Hematopoietic multipotent progenitor cell treated with erythropoietin and hydrocortisone succinate and interleukin-3 and kit ligand, for 17 days (in vitro differentiated cells): Measurements from ENCODE around the gene MTCP1.

Source experiments
- DNase-seq: peaks from one replicate; pipeline ENCODE4 v3.0.0-alpha.2; 2015; ENCODE audit warnings: low spot score

Gene MTCP1, protein sequence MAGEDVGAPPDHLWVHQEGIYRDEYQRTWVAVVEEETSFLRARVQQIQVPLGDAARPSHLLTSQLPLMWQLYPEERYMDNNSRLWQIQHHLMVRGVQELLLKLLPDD

DNA sequence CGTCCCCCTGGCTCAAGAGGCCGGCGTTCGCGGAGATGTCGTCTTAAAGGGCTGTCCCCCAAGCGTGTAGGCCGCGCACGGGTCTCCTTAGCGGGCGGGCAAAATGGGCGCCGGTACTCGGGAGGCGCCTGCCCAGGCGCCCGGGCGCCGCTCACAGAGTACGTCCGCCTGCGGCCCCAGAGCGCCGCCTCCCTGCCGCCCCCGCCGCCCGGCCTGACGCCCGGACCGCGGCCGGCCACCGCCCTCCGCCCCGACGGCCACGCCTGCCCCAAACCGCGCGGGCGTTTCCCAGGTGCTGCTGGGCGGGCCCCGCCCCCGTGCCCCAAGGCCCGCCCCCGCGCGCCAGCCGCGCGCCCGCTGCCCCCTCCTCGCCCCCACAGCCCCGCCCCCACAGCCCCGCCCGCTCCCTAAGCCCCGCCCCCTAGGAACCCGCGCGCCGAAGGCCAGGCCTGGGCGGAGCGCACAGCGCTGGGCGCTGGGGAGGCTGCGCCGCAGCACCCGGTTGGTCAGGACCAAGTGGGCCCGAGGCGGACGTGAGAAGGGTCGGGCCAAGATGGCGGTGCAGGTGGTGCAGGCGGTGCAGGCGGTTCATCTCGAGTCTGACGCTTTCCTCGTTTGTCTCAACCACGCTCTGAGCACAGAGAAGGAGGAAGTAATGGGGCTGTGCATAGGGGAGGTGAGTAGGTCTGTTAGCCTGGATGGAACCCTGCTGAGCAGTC is at the start of gene MTCP1, which contains the start of the genes BRCC3 and CMC4:
MTCP1 (minus strand) TSS at position 162 of the 719 bp plus-strand sequence. CDS start 5,126 bp downstream, outside the sequence.
BRCC3 (plus strand) TSS at position 534 of the 719 bp plus-strand sequence; CDS start at position 554, 20 bp downstream.
CMC4 (minus strand) TSS at position 162 of the 719 bp plus-strand sequence. CDS start 7,113 bp downstream, outside the sequence.
- peak; percentile 85 for DNase-seq

DNA sequence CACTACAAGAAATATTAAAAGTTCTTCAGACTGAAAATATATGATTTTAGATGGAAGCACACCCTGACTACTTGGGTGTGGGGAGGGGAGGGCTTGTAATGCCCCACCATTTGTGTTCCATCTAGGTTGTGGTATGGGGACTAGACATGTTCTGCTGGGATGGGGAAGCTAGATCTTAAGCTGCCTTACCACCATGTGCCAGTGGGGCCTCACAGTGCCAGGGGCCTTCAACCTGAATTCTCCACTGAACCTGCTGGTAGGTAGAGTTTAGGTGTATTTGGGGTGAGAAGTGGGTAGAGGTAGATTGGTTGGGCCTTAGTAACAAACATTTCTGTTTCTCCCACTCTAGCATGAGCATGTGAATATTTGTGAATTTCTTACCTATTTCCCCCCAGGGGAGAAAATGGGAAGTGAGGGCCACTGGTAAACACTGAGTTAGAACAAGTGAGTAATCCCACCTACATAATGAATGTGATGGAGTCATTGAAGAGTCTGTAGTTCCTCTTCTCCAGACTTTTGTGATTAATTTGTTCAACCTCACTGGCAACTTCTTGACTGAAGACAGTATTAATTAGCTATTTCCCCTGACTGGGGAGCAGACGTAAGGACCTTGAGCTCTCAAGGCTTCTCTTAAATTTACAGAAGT is 44.4 kb upstream of the MTCP1 start:
- DNase-seq: no peak

DNA sequence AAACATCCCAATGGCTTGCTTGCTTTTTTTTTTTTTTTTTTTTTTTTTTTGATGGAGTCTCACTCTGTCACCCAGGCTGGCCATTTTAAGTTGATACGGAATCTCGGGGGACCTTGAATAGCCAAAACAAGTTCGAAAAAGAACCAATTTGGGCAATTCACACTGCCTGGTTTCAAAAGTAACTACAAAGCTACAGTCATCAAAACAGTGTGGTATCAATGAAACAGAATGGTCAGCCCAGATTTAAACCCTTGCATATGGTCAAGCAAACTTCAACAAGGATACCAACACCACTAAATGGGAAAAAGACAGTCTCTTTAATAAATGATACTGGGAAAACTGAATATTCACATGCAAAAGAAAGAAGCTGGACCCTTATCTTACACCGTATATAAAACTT is 42.2 kb upstream of the MTCP1 start:
- DNase-seq: no peak

DNA sequence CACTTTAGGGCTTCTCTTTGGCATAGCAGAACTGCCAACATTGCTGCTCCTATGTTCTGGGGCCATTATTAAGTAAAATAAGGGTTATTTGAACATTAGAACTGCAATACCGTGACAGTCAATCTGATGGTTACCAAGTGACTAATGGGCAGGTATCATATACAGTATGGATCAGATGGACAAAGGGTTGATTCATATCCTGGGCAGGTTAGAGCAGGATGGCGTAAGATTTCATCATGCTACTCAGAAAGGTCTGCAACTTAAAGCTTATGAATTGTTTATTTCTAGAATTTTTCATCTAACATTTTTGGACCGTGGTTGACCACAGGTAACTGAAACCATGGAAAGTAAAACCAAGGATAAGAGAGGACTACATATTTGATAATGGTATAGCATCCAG is 41.2 kb upstream of the MTCP1 start:
- DNase-seq: no peak

DNA sequence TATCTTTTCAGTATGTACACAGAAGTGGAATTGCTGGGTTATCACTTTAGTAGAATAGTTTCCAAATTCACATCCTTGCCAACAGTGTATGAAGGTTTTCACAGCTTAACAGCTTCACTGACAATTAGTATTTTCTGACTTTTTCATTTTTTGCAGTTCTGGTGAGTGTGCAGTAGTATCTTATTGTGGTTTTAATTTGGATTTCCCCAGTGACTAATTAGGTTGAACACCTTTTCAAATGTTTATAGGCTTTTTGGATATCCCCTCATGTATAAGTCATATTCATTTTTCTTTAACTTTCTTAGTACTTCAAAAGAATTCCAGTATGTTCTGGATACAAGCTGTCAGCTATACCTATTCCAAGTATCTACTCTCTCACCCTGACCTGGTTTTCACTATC is 37.5 kb upstream of the MTCP1 start:
- no peak for DNase-seq

DNA sequence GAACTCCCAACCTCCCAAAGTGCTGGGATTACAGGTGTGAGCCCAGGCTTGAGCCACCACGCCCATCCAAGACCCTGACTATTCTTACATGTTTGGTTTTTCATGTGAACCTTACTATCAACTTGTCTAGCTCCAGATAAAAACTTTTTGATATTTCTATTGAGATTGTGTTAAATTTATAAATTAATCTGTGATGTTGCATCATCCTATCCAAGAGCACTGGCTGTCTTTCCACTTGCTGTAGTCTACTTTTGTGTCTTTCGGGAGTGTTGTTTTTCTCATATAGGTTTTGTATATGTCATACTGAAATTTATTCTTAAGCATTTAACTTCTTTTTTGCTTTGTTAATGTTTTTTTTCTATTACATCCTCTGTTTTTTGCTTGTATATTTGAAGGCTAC is 35.0 kb upstream of the MTCP1 start:
- DNase-seq: no peak

DNA sequence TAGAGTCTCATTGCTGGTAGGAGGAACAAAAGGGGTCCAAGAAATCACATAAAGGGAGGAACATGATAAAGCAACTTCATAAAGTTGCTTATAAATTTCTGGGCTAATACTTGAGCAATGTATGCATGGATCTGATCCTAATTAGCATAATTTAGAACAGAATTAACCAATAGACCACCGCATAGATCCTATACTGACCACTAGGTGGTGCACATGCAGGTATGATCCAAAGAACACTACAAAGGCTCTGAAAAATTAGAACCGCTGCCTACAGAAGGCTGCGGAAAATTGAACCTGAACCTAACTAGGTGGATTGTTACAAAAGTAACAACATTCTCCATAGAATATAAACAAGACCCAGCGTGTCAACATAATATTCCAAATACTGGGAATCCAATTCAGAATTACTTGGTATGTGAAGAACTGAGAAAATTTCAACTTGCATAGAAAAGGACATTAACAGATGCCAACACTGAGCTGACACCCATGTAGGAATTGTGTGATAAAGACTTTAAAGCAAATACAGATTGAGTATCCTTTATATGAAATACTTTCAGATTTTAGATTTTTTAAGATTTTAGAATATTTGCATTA is 23.6 kb upstream of the MTCP1 start:
- DNase-seq: peak; percentile 46

DNA sequence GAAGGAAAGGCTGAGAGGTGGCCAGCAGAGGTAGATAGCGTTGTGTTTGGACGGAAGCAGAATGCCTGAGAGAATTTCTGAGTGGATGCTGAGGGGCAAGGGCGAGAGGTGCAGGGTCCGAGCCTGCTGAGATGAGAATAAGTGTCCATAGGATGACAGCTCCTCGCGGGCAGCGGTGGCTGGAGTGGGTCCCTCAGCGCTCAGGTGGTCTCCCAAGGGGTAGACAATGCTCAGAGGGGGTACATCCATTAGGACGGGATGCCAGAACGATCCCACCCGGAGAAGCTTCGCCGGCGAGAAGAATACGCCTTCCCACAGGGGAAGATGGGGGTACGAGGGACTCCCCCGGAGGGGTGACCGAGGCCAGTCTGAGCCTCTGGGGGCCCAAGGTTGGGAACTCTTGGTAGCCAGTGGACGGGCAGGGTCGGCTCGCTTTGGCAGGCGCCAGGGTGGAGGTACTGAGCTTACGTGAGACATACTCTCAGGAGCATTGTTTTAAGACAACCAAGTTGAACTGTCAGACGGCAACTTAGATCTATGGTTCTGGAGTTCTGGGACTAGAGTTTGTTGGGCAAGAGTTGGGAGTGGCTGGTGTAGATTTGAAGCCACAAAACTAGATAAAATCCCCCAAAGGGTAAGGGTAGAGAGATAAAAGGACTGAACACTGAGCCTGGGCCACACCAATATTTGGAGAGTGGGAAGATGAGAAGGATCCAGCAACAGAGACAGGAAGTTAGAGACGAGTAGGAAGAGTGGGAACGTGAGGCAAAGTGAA is 16.2 kb upstream of the MTCP1 start:
- DNase-seq: no peak

DNA sequence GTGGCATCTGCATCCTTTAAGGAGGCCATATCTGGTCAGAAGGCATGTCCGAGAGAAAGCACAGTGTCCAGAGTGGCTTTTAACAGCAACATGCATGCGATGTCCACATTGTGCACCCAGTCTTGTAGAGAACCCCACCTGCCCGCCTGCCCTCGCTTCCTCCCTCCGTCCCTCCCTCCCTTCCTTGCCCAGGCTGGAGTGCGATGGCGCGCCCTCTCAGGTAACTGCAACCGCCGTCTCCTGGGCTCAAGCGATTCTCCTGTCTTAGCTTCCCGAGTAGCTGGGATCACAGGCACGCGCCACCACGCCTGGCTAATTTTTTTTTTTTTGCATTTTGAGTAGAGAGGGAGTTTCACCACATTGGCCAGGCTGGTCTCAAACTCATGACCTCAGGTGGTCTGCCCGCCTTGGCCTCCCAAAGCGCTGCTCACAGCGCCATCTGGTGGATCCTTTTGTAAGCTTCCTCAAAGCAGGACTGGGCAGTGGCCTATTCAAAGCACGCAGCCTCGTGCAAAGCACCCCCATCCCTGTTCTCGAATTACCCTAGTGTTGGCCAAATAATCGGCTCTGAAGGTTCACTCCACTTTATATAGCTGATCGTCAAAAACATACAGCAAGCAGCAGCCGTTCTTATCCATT is 15.4 kb upstream of the MTCP1 start:
- peak; percentile 66 for DNase-seq

DNA sequence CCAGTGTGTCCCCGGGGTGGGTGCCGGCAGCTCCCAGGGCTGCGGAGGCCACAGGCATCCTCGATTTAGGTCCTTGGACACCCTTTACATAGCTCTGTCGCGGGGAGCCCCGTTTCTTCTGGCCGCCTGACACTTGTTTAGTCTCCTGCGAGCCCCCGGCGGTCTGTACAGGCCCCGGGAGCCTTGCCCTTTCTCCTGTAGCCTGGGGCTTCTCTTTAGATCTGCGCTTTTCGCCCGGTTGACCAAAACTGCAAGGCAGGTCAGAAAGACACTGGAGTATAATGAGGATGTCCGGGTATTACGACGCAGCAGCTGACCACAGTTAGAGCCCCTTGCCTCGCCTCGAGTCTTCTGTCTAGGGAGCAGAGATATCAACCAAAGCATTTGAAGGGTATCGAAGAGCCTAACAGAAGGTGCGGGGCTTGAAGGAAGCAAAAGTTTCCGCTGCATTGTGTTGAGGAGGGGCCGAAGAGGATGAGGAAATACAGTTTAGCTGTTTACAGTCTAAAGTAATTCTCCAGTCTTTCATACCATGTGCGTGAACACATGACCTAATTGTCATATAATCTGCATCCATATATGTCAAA is 851 bp upstream of the MTCP1 start:
- no peak for DNase-seq

DNA sequence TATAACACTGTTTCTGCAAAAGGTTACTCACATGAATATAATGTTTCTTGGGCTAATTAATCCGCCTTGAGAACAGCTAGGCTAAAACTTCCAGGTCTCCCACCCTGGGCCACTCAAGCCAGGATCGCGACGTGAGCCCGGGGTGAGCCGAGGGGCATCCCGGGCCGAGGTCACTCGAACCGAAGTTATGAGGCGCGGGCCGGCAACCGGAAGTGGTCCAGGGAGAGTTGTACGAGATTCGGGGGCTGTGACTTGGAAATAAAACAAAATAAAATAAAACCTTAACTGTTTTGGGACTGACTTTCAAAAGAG is 317 bp downstream of the MTCP1 start:
- DNase-seq: no peak

DNA sequence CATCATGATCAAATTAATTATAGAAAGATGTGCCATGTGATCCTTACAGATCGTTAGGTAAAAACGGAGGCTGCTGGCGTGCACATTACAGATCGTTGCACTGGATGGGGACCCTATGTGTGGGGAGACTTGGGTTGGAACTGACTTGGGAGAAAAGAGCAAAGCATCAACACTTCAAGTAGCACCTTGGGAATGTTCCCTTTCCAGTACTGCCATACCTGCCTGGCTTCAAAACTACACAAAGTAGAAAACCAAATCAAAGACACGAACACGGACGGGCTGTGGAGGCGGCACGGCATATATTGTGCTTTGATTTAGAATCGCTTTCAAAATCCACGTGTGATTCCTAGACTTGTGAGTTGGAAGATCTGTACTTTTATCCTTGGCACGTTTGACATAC is 898 bp downstream of the MTCP1 start:
- no peak for DNase-seq

DNA sequence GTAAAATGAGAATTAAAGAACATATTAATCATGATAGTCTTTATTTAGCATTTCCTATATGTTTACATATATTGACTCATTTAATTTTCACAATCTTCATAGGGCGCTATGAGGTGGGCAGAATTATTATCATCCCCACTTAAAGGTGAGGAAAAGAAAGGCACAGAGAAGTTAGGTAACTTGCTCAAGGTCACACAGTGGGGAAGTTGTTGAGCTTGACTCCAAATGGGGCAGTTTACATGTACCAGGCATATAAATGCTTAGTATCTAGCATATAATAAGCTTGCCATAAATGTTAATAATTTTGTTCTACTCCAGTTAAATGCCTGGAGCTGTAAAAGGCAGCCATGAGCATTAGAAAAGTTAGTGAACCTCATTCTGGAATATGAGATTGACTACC is 1.5 kb downstream of the MTCP1 start:
- DNase-seq: no peak

DNA sequence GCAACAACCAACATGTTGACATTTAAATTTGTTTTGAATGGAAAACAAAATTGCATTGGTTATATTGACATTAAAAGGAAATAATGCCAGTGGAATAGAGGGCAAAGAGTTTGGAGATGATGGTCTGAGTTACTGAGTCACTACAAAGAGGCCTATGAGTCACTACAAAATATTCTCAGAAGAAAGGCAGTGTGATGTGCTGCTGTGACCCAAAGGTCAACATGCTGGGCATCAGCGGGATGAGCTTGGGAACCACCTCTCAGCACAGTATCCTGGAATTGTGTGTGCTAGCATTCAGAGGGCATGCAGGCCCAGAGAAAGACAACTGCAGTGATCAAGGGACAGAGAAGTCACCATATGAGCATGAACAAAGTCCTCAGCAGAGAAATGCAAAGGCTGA is 2.8 kb downstream of the MTCP1 start:
- DNase-seq: no peak

DNA sequence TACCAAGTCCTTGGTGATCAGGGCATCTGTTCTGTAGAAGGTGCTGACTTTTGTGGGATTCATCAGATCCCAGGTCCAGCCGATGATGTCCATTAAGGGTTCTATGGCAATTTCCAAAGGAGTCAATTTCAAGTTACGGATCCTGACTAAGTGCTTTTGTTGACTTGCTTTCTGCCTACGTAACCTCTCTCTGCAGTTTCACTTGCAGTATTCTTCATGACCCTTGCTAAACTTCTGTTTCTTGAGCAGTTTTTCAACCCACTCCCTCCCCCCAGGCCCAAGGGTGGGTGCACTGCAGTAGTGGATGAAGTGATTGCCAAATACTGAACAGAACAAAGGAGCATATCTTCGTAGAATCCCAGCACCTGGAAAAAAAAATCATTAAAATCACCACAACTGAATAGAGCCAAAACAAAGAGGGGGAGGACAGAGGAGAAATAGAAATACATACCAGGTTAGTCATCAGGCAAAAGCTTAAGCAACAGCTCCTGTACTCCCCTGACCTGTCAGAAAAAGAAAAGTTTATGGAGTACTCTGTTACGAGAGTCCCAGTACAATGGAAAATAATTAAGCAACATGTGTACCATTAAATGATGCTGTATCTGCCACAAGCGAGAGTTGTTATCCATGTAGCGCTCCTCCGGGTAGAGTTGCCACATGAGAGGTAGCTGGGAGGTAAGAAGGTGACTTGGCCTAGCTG is 5.8 kb downstream of the MTCP1 start:
- no peak for DNase-seq

DNA sequence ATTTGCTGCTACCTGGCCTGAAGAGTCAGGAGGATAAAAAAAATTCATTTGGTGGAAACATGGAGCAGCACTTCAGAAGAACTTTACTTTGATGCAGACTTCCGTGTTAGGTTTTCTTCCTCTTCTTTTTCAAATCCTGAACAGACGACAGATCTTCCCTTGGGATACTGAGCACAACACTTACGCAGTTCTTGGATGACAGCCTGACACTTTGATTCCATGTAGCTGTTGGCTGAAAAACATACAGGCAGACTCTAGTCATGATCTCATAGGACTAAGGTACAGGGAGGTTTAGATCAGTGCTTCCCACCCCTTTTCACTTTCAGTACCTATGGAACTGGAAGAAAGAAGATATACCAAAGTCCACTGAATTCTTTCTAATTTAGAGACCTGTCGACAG is 9.2 kb downstream of the MTCP1 start:
- DNase-seq: no peak

DNA sequence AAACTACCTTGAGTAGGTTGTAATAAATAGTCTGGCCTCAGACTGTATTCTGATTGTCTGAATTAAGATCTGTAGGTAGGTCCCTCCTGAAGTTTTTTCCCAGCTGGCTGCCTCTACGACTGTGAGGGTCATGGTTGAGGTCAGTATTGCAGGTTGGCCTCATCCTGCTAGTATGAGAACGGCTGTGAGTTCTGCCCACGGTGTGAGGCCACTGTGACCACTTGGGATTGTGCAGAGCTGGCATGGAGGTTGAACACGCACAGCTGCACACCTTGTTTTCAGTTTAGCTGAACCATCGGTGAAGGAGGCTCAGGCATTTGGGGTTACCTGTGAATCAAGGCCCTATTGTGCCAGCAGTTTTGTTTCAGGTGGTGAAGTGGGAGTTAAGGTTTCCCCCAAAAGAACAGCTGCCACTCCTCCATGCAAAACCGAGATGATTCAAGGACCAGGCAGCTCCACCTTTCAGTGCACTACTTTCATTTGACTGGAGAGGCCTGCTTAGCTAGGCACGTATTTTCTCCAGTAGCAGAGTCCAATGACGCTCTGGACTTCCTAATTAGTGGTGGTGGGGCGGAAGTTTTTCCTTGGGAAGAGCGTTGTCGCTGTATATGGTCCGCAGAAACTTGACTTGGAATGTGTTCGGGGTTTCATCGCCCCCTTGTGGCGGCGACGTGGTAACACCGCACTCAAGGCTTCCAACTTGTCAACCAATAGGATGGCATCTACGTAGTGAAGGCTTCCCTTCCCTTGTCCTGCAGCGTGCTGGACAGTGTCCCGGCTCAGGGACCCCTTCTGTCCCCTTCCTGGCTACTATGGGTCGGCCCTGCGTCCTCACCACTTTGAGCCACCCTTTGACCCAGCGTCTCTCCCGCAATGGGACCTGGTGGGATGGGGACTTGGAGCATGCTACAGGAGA is 13.8 kb downstream of the MTCP1 start:
- peak; percentile 75 for DNase-seq

DNA sequence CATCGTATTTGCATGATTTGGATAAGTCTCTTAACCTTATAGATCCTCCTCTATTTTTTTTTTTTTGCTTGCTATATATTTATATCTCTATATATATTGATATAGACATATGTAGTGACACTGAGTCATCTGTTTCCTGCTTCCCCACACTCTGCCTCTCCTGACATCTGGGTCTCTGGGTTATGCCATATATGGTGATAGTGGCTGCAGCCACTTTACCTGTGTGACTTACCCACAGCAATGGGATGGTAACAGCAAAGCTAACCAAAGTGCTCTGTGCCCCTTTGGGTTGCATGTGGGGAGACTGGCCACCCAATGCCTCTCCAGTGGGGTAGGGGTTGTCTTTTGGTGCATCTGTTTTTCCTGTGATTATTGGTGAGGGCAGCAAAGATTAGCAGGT is 14.5 kb downstream of the MTCP1 start:
- DNase-seq: no peak

DNA sequence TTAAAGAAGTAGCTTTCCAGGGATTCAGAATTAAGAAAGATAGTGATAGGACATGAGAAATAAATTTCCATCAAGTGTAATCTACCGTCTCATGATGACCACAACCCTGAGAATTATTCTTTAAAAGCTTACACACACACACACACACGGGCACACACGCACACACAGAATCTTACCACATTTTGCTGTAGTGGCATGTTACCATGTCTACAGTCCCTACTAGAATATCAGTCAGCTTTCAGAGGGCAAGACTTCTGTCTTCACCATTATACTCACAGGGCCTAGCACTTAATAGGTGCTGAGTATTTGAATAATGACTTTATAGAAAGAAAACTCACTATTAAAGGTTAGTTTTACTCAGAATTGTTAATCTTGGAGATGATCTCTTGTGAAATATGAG is 15.4 kb downstream of the MTCP1 start:
- no peak for DNase-seq

DNA sequence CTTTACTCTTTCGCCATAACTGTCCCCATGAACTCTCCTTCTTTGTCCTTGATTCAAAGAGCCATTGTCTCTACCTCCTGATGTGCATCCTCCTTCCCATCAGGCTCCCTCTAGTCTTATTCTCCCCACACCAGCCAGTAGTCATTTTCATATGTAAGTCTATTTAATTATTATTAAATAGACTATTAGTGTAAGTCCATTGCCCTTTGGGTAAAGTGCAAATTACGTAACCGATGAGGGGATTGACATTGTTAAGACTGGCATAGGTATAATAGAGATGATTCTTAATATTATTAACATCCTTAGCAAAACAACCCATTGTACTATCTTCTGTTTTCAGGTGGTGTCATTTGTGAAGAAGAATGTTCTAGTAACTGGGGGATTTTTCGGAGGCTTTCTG is 16.7 kb downstream of the MTCP1 start:
- no peak for DNase-seq
